Tibial artery (tissue), 4 donors: ENCODE data around the gene NAALADL1.

Source experiments
- DNase-seq, 2 donors: peaks; one replicate each; pipeline ENCODE4 v3.0.0-alpha.2; 2019
- H3K27ac ChIP-seq, 2 donors: fragments of 200-600 bp; sonication (generic) in 1 of 2; 1 replicate in 1 of 2; 2 replicates in 1 of 2; pipeline ENCODE4 v1.5.1; 2018 to 2019; ENCODE audit warnings: mild to moderate bottlenecking in 1 of 2
- H3K27me3 ChIP-seq, 2 donors: fragments of 200-600 bp; sonication (generic) in 1 of 2; one replicate each; pipeline versions ENCODE4 v1.5.1 to v1.6.0; 2016 to 2019
- H3K36me3 ChIP-seq, 3 donors: fragments of 200-600 bp; sonication (generic) in 2 of 3; one replicate each; pipeline ENCODE4 v1.5.1; 2016 to 2019; ENCODE audit warnings: mild to moderate bottlenecking in 2 of 3
- H3K4me1 ChIP-seq, 4 donors: fragments of 200-600 bp; sonication (generic) in 2 of 4; 1 replicate in 3 of 4; 2 replicates in 1 of 4; pipeline ENCODE4 v1.5.1; 2016 to 2019
- H3K4me3 ChIP-seq, 2 donors: fragments of 200-600 bp; sonication (generic) in 1 of 2; 1 replicate in 1 of 2; 2 replicates in 1 of 2; pipeline ENCODE4 v1.5.1; 2018 to 2019; ENCODE audit warnings: mild to moderate bottlenecking in 2 of 2
- H3K9me3 ChIP-seq, 3 donors: fragments of 200-600 bp; sonication (generic) in 1 of 3; one replicate each; pipeline ENCODE4 v1.5.1; 2016 to 2019
- CTCF ChIP-seq, 2 experiments: fragments of 200-600 bp in 1 of 2; fragments of 450-650 bp in 1 of 2; IDR thresholded peaks; one replicate each; pipeline ENCODE4 v1.5.1; 2017 to 2019; ENCODE audit warnings: antibody characterized with exemption in 2 of 2, mild to moderate bottlenecking in 1 of 2, moderate library complexity in 1 of 2
- intact Hi-C: fragments of 100-400 bp; cut with DNase I; formaldehyde crosslinking; loops from one replicate; pipeline ENCODE4 v1.15.0; 2023; ENCODE audit warnings: low total_unique reads

The NAALADL1 gene

GRCh38 chr11:65017937-65018336 lies 40.4 kb downstream of the NAALADL1 start:
- no peaks in the 10 kb centered on the region for H3K9me3 ChIP-seq
- H3K4me3 ChIP-seq: no peak overlapping the region
- peaks cover 28 to 56% (median 40%) of the 10 kb centered on the region in 3 donors for H3K36me3 ChIP-seq
- DNase-seq: no peak
- TF ChIP-seq CTCF (IDR thresholded peaks at IDR 0.05): no peak
- no peak overlapping the region for H3K27ac ChIP-seq
- peaks cover 6 to 20% (median 16%) of the 10 kb centered on the region in 4 donors for H3K4me1 ChIP-seq
- intact Hi-C loops: no loop called here
- no peaks in the 10 kb centered on the region for H3K27me3 ChIP-seq

GRCh38 chr11:65016705-65017104 lies 41.6 kb downstream of the NAALADL1 start:
- Histone ChIP-seq H3K27ac (no peak overlapping the region), H3K9me3 (no peaks in the 10 kb centered on the region), H3K4me1 (peaks cover 6 to 23% (median 19%) of the 10 kb centered on the region in 4 donors), H3K4me3 (no peak overlapping the region), H3K27me3 (no peaks in the 10 kb centered on the region), H3K36me3 (peaks cover 25 to 44% (median 29%) of the 10 kb centered on the region in 3 donors)
- no peak for TF ChIP-seq CTCF (IDR thresholded peaks at IDR 0.05)
- no peak for DNase-seq
- intact Hi-C loops: no loop called here

- Histone ChIP-seq H3K36me3 (peaks cover 9 to 25% (median 13%) of the 10 kb centered on the region in 3 donors), H3K27me3 (no peaks in the 10 kb centered on the region), H3K4me1 (peaks cover 6 to 23% (median 19%) of the 10 kb centered on the region in 4 donors), H3K4me3 (peak overlapping the region; percentile 68 to 70), H3K9me3 (no peaks in the 10 kb centered on the region), H3K27ac (peak overlapping the region; percentile 94 to 95)
- peak in 1 of 2 donors; percentile 47 for DNase-seq
- intact Hi-C loops: loop anchor here (5.0 kb wide), 2 partner anchors 103 to 162 kb away; partner anchors contain the start of gene ZNHIT2
- no peak for TF ChIP-seq CTCF (IDR thresholded peaks at IDR 0.05)
Measured at GRCh38 chr11:65014726-65015227, 43.6 kb downstream of the NAALADL1 start.

- Histone ChIP-seq H3K27ac (peak within 1 kb of the TSS; percentile 94 to 95), H3K4me1 (peaks cover 6 to 23% (median 19%) of the 10 kb centered on the region in 4 donors), H3K9me3 (no peaks in the 10 kb centered on the region), H3K36me3 (peaks cover 9 to 18% (median 13%) of the 10 kb centered on the region in 3 donors), H3K4me3 (peak within 1 kb of the TSS; percentile 68 to 70), H3K27me3 (no peaks in the 10 kb centered on the region)
- intact Hi-C loops: loop anchor here (5.0 kb wide), 2 partner anchors 103 to 162 kb away; partner anchors contain the start of gene ZNHIT2
- DNase-seq: peak; percentile 89 to 95
- TF ChIP-seq CTCF (IDR thresholded peaks at IDR 0.05): peak; percentile 79 to 80
Measured at GRCh38 chr11:65013888-65014725, 44.2 kb downstream of the NAALADL1 start, which contains the start of gene ARL2. ARL2 (plus strand) TSS chr11:65014160; CDS start chr11:65014208, 48 bp downstream.

- Histone ChIP-seq H3K36me3 (peaks cover 2 to 10% (median 5%) of the 10 kb centered on the region in 3 donors), H3K4me3 (peak overlapping the region; percentile 68 to 70), H3K27me3 (no peaks in the 10 kb centered on the region), H3K9me3 (no peaks in the 10 kb centered on the region), H3K4me1 (peaks cover 6 to 23% (median 19%) of the 10 kb centered on the region in 4 donors), H3K27ac (peak overlapping the region; percentile 94 to 95)
- peak; percentile 76 to 89 for TF ChIP-seq CTCF (IDR thresholded peaks at IDR 0.05)
- intact Hi-C loops: loop anchor here (5.0 kb wide), 2 partner anchors 104 to 161 kb away; partner anchors contain the start of gene ZNHIT2
- DNase-seq: peak; percentile 93 to 95
Measured at GRCh38 chr11:65013130-65013887, 45.0 kb downstream of the NAALADL1 start.
